GM06990 (cell line): ENCODE data around the gene SUPT20HL1.

Experiments
- DNase-seq: peaks from one replicate; pipeline ENCODE4 v3.0.0-alpha.2; 2011; ENCODE audit not compliant: insufficient read length; ENCODE audit errors: extremely low read depth
- H3K27me3 ChIP-seq: replicated peaks from 2 replicates; pipeline ENCODE4 v1.6.0; 2011; ENCODE audit warnings: low read length; ENCODE audit not compliant: control insufficient read depth, insufficient read depth
- H3K36me3 ChIP-seq: 2 replicates; pipeline ENCODE4 v1.5.1; 2011; ENCODE audit warnings: low read length; ENCODE audit not compliant: control insufficient read depth, insufficient read depth
- H3K4me3 ChIP-seq: replicated peaks from 2 replicates; pipeline ENCODE4 v1.5.1; 2011; ENCODE audit warnings: low read depth, mild to moderate bottlenecking, control low read depth, low read length
- CTCF ChIP-seq: IDR thresholded peaks from 2 replicates; pipeline ENCODE4 v1.5.1; 2011; ENCODE audit warnings: low read length, control low read depth, mild to moderate bottlenecking, inconsistent platforms; ENCODE audit not compliant: insufficient read depth, poor library complexity, severe bottlenecking

SUPT20HL1 gene

DNA sequence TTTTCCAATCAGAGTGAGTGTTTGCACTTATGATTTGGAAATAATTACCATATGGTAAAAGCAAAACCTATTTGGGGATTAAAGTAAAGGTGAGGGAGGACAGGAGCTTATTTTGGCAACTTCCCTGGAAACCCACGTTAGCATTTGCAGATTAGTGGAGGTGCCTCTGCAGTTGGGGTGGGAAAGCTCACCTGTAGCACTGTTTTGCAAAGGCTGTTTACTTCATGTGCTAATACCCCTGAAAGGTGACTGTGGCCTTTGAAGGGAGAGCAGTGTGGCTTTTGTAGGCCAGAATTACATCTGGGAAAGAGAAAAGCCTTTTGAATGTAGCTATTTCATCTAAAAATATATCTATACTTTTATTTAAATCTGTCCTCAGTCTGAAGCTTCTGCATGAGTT is 9.4 kb downstream of the SUPT20HL1 start:
- H3K4me3 ChIP-seq, result no peak overlapping the region
- no peaks in the 10 kb centered on the region for H3K27me3 ChIP-seq
- DNase-seq, result no peak
- no peaks in the 10 kb centered on the region for H3K36me3 ChIP-seq
- no peak for TF ChIP-seq CTCF

DNA sequence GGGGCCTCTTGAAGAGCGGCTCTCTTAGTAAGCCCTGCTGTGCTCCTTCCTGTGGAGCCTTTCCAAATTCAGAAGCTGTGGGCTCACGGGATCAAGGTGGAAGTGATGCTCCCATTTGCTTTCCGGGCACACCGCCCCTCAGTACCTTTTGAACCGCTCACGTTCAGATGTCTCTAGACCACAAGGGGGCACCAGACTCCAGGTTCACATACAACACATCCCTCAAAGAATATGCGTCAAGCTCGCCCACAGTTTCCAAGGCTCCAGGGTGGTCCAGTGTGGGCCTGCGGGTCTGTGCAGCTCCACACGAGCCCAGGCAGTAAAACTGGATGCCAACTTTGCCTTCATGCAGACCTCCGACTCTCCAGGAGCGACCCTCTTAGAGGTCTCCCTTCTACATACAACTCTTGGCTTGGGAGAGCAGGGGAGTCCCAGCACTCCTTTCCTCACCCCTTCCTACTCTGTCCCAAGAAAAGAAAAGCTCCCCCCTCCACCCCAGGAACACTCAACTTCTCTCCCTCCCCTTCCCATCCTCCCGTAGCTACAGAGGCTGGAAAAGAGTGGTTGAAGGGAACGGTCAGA is 11.0 kb downstream of the SUPT20HL1 start:
- Histone ChIP-seq H3K4me3 (no peak overlapping the region), H3K36me3 (no peaks in the 10 kb centered on the region), H3K27me3 (no peaks in the 10 kb centered on the region)
- TF ChIP-seq CTCF, result peak; percentile 80
- peak; percentile 36 for DNase-seq

- H3K27me3 ChIP-seq, result no peaks in the 10 kb centered on the region
- H3K36me3 ChIP-seq, result no peaks in the 10 kb centered on the region
- DNase-seq, result no peak
- TF ChIP-seq CTCF, result no peak
- H3K4me3 ChIP-seq, result no peak overlapping the region
These were observed 11.8 kb downstream of the SUPT20HL1 start for GRCh38 chrX:24372021-24372763.

DNA sequence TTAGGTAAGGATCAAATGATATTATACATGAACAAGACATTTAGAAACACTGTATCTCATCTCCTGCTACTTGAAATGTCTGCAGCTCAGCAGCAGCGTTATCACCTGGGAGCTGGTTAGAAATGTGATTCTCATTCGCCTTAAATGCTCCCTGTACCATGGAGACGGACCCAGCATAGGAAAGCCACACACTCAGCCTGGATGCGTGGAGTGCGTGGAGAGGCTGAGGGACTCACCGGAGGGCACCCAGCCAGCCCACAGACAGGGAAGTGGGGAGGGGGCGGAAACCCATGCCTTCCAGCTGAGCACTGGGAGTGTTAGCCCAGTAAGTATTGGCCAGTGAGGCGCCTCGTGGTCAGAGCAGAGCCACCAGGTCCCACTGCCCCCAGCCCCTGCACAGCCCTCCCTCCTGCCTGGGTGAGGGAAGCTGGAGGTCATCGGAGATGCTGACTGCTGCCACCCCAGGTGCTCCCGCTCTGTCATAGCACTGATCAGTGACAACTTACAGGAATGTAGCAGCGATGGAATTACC is 15.2 kb downstream of the SUPT20HL1 start:
- H3K4me3 ChIP-seq, result no peak overlapping the region
- TF ChIP-seq CTCF, result no peak
- no peaks in the 10 kb centered on the region for H3K27me3 ChIP-seq
- H3K36me3 ChIP-seq, result no peaks in the 10 kb centered on the region
- DNase-seq, result no peak

DNA sequence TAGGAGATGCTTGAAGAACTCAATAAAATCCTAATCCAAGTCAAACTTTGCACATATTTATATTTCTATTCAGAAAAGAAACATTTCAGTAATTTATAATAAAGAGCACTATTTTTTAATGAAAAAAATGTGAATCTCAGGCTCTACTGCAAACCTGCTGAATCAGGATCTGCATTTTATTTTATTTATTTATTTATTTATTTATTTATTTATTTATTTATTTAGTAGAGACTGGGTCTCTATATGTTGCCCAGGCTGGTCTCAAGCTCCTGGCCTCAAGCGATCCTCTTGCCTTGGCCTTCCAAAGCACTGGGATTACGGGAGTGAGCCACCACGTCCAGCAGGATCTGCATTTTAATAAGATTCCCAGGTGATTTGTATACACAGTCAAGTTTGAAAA is 16.0 kb downstream of the SUPT20HL1 start:
- no peak for DNase-seq
- no peaks in the 10 kb centered on the region for H3K27me3 ChIP-seq

More for the DNA sequence above, 16.0 kb downstream of the SUPT20HL1 start:
- no peaks in the 10 kb centered on the region for H3K36me3 ChIP-seq
- no peak overlapping the region for H3K4me3 ChIP-seq
- TF ChIP-seq CTCF, result no peak
